Subcutaneous abdominal adipose tissue (tissue), 5 donors: ENCODE results near the gene MORN1.

Experiments
- H3K27ac ChIP-seq: one replicate; pipeline ENCODE4 v1.7.0; 2013; ENCODE audit warnings: low read depth, mild to moderate bottlenecking, inconsistent platforms, low read length, moderate library complexity
- H3K27me3 ChIP-seq, 5 donors: one replicate each; pipeline ENCODE4 v1.7.0; 2013; ENCODE audit warnings: low read length in 5 of 5, inconsistent platforms in 1 of 5; ENCODE audit not compliant: control insufficient read depth in 5 of 5, insufficient read depth in 4 of 5
- H3K36me3 ChIP-seq, 5 donors: one replicate each; pipeline ENCODE4 v1.7.0; 2013; ENCODE audit warnings: low read length in 5 of 5; ENCODE audit not compliant: control insufficient read depth in 5 of 5, insufficient read depth in 5 of 5
- H3K4me1 ChIP-seq, 5 donors: one replicate each; pipeline ENCODE4 v1.7.0; 2013; ENCODE audit warnings: low read length in 5 of 5, mild to moderate bottlenecking in 3 of 5, moderate library complexity in 1 of 5; ENCODE audit not compliant: control insufficient read depth in 5 of 5, insufficient read depth in 5 of 5
- H3K4me3 ChIP-seq, 5 donors: one replicate each; pipeline ENCODE4 v1.7.0; 2013; ENCODE audit warnings: low read length in 5 of 5, low read depth in 1 of 5
- H3K9ac ChIP-seq, 5 donors: one replicate each; pipeline ENCODE4 v1.7.0; 2013; ENCODE audit warnings: low read length in 5 of 5, mild to moderate bottlenecking in 4 of 5, moderate library complexity in 3 of 5
- H3K9me3 ChIP-seq, 5 donors: one replicate each; pipeline ENCODE4 v1.7.0; 2013; ENCODE audit warnings: low read length in 5 of 5; ENCODE audit not compliant: control insufficient read depth in 5 of 5
- donor health status: healthy.
- donor health status: healthy.
- donor health status: healthy.
- donor health status: healthy.
- donor health status: healthy.

MORN1 gene

DNA sequence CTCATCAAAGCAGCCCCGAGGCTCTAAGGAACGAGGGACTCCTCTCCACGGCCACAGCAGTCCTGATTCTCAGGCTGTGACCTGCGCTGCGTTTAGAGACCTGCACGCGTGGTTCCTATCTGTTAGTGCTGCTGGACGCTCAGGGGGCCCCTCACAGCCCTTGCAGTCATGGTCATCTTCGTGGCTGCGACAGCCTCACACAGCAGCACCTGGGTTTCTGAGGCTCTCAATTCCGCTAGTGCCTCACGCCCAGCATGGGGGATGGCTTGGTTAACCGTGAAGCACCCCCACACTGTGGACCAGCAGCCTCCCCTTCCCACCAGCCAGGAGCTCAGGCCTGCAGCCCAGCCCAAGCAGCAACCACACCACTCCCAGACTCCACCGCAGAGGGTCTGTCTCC lies 7.8 kb downstream of the MORN1 start:
- no peak overlapping the region for H3K27ac ChIP-seq
- H3K9me3 ChIP-seq, result no peaks in the 10 kb centered on the region
- H3K9ac ChIP-seq, result no peak overlapping the region

DNA sequence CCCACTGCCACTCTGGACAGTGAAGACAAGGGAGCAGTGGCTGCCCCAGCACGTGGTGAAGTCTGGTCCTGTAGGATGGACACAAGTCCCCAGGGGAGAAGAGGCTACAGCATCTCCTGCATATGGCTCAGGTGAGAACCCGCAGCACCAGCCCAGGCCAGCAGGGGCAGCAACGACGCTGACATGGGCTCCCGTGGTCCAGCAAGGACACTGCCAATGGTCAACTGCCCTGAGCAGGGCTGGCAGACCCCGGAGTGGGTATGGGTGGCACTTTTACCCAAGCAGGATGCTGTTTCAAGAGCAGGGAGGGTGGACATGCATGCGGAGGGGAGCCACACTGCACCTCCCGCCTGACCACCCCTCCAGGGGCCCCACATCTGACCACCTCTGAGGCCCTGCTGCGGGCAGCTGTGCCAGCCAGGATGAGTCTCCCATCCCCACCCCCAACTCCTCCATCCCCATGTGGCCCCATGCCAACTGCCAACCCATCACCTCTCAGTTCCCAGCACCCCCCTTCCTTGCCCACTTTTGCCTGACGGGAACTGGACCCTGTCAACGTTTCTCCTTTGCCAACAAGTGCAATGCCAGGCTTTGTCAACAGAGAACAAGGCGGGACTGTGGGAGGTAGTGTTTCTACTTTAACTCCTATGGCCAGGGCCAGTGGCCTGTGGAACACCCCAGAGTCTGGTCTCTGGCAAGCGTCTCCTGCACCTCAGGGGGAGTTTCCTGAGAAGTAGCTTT lies 8.6 kb downstream of the MORN1 start:
- peaks cover 0 to 18% (median 14%) of the 10 kb centered on the region in 5 donors for H3K4me1 ChIP-seq
- H3K27ac ChIP-seq, result no peak overlapping the region

More for the DNA sequence above, 7.8 kb downstream of the MORN1 start:
- no peak overlapping the region for H3K4me3 ChIP-seq
- H3K4me1 ChIP-seq, result peaks cover 0 to 18% (median 14%) of the 10 kb centered on the region in 5 donors
- H3K27me3 ChIP-seq, result no peaks in the 10 kb centered on the region
- H3K36me3 ChIP-seq, result peaks cover 0 to 7% (median 3%) of the 10 kb centered on the region in 5 donors

DNA sequence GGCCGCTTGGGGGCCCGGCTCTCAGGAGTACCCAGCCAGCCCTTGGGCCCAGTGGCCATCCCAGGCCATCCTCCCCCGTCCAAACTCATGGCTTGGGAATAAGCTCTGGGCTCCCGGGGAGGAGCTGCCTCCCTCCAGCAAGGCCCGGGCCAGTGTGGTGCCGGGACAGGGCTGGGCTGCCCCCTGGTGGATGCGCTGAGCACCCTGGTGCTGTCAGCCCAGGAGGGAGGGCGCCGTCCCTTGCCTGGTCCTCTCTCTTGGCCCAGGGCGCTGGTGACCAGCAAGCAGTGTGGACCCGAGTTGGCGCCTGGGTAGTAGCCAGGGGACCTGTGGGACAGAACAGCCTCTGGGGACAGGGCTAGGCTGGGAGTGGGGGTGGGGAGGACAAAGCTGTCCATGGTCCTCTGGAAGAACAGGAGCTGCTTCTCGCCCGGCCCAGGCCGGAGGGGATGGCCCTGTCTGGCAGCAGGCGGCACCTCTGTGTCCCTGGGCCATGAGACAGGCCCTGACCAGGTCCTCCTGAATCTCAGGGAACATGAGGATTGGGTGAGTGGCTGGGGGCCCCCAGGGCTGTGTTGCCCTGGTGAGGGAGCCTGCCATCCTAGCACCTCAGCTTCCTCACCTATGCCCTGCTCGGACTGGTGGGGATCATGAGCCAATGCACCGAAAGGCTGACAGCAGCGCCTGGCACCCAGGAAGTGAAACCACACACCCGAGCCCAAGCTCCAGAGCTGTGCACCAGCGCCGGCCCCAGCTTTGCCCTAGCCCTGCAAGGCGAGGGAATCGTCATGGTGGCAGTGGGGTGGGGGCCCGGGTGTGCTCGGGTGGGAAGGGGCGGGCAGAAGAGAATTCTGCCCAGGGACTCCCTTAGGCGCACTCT lies 9.4 kb downstream of the MORN1 start:
- H3K27ac ChIP-seq, result no peak overlapping the region

More for the DNA sequence above, 8.6 kb downstream of the MORN1 start:
- peaks cover 0 to 7% (median 3%) of the 10 kb centered on the region in 5 donors for H3K36me3 ChIP-seq
- no peaks in the 10 kb centered on the region for H3K9me3 ChIP-seq
- H3K27me3 ChIP-seq, result no peaks in the 10 kb centered on the region
- no peak overlapping the region for H3K4me3 ChIP-seq
- H3K9ac ChIP-seq, result no peak overlapping the region

DNA sequence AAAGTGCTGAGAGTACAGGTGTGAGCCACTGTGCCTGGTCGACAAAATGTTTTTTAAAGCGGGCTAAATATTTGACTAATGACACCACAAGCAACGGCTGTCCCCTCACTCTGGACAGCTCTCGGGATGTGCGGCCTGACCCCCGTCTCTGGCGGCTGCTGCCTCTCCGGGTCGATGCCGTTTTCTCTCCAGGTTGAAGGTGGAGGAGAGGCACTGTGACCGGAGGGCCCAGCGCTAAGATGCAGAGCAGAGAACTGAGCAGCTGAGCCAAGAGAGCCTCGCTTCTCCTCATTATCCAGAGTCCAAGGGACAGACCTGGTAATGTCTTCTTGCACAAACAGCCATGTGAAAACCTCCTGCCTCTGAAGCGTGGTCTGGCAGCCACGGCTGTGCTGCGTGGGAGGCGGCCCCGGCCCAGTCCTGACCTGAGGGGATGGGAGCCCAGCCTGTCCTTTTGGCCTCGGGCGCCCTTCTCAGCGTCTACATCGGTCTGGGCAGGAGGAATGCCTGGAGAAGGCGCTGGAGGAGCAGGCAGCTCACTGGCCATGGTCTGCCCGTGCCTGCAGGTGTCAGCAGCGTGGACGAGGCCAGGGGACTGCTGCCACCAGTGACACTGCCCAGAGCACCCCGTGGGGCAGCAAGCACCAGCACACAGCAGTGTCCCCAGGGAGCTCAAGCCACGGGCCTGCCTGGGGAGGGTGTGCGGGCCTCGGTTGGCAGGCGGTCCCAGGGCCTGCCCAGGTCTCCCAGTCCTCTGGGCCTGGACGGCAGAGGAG lies 10.3 kb downstream of the MORN1 start:
- H3K36me3 ChIP-seq, result no peaks in the 10 kb centered on the region
- peaks cover 0 to 18% (median 14%) of the 10 kb centered on the region in 5 donors for H3K4me1 ChIP-seq
- no peak overlapping the region for H3K27ac ChIP-seq
- H3K9ac ChIP-seq, result peak overlapping the region in 1 of 5 donors; percentile 25
- H3K9me3 ChIP-seq, result no peaks in the 10 kb centered on the region
- no peaks in the 10 kb centered on the region for H3K27me3 ChIP-seq
- no peak overlapping the region for H3K4me3 ChIP-seq

More for the DNA sequence above, 9.4 kb downstream of the MORN1 start:
- H3K36me3 ChIP-seq, result peaks cover 0 to under 1% (median 0%) of the 10 kb centered on the region in 5 donors
- H3K4me1 ChIP-seq, result peaks cover 0 to 18% (median 14%) of the 10 kb centered on the region in 5 donors
- H3K27me3 ChIP-seq, result no peaks in the 10 kb centered on the region
- H3K9me3 ChIP-seq, result no peaks in the 10 kb centered on the region
- no peak overlapping the region for H3K4me3 ChIP-seq
- no peak overlapping the region for H3K9ac ChIP-seq

DNA sequence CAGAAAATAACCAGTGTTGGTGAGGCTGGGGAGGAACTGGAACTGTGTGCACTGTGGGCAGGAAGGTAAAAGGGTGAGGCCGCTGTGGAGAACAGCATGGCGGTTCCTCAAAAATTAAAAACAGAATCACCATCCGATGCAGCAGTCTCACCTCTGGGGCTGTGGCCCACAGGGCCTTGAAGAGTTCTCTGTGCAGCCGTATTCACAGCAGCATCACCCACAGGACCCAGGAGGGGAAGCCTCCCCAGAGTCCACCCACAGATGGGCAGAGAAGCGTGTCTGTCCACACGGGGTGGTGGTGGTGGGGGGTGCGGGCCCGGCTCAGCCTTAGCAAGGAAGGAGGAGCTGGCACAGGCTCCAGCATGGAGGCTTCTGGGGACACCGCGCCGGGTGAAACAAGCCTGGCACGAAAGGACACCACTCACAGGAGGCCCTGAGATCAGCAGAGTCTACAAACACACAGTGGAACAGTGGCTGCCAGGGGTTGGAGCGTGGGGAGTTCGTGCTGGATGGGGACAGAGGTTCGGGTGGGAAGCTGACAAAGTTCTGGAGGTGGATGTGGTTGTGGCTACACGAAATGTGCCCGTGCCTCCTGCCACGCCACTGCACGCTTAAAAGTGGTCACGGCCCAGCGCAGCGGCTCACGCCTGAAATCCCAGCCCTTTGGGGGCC lies 11.5 kb downstream of the MORN1 start:
- Histone ChIP-seq H3K9ac (no peak overlapping the region), H3K4me3 (no peak overlapping the region), H3K27me3 (no peaks in the 10 kb centered on the region), H3K9me3 (no peaks in the 10 kb centered on the region), H3K27ac (no peak overlapping the region), H3K4me1 (peaks cover 0 to 18% (median 14%) of the 10 kb centered on the region in 5 donors), H3K36me3 (no peaks in the 10 kb centered on the region)

DNA sequence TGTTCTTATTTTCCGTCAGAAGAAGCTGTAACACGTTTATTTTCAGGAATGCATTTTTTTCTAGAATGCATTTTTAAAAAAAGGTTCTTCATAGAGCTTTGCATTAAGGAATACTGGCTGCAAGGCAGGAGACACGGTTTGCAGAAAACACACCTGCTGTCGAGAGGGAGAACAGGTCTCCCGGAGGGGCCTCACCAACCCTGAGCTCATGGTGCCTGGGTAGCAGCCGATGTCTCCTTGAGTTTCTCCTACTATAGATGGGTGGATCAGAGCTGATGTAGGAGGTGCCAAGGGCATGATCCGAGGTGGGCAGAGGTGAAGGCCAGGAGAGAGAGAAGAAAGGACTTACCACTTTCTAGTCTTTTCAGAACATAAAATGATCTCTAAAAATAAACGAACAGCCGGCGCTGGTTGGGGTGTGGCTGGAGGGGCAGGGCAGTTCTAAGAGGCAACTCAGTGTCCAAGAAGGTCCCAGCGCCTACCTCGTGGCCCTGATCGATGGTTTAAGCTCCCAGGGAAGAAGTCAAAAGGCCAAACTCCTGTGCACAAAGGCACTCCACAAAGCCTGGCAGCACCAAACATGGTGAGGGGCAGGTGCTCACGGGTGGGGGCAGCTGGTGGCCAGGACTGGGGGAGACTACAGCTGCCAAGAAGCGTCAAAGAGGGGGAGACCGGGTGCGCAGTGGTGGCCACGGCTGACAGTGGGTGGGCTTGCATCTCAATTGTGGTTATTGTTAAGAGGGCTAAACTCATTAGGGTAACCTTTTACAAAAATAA lies 12.2 kb downstream of the MORN1 start:
- Histone ChIP-seq H3K27ac (no peak overlapping the region), H3K27me3 (no peaks in the 10 kb centered on the region), H3K4me1 (peaks cover 0 to 18% (median 14%) of the 10 kb centered on the region in 5 donors), H3K4me3 (no peak overlapping the region), H3K9me3 (no peaks in the 10 kb centered on the region), H3K9ac (no peak overlapping the region), H3K36me3 (no peaks in the 10 kb centered on the region)

DNA sequence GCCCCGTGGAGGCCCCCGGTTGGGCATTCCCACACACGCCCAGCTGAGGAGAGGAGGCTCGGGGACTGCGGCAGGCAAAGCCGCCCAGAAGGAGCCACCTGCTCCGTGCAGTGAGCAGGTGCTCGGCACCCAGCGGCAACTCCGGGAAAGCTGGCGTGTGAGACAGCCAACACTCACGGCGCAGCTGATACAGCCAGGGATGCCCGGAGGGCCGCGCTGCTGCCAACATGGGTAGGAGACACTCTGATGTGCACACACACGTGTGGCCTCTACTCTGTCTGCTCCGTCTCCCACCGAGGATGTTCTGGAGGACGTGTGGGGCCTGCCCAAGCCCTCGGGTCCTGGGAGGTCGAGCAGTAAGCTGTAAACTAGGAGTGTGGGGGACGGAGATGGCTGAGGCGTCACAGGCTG lies 12.9 kb downstream of the MORN1 start:
- H3K4me1 ChIP-seq, result peaks cover 0 to 18% (median 14%) of the 10 kb centered on the region in 5 donors
- H3K36me3 ChIP-seq, result no peaks in the 10 kb centered on the region
- H3K9ac ChIP-seq, result no peak overlapping the region
- no peaks in the 10 kb centered on the region for H3K27me3 ChIP-seq
- no peak overlapping the region for H3K4me3 ChIP-seq
- no peaks in the 10 kb centered on the region for H3K9me3 ChIP-seq
- no peak overlapping the region for H3K27ac ChIP-seq

DNA sequence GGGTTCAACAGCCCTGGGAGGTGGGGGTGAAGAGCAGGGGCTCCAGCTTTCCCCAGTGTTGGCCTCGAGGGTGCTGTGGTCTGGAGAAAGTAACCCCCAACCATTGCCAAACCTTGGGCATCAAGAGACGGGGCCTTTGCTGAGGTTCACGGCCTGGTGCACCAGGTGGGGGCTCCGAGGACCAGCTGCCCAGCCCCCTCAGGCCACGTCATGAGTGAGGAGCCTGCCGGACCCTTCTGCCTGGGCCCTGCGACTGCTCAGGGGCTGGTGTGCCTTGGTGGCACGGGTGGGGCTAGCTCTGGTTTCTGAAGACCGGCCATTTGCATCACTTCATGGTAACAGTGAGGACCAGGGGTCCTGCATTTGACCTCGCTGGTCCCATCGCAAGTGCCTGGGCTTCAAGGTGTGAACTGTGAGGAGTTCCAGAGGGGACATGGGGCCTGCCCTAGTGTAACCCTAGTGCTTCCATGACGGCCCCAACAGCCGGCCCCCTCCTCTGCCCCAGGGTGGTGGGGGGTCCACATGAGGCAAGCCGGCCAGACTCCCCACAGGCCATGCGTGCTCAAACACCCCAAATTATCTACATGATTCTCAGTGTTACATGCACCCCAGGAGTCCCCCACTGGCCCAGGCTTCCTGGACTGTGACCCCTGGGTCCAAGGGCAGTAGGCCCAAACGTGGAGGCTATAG lies 13.5 kb downstream of the MORN1 start:
- no peaks in the 10 kb centered on the region for H3K36me3 ChIP-seq
- peaks cover 0 to 18% (median 14%) of the 10 kb centered on the region in 5 donors for H3K4me1 ChIP-seq

More for the DNA sequence above, 13.5 kb downstream of the MORN1 start:
- H3K27me3 ChIP-seq, result no peaks in the 10 kb centered on the region
- no peak overlapping the region for H3K27ac ChIP-seq
- H3K4me3 ChIP-seq, result no peak overlapping the region
- H3K9me3 ChIP-seq, result no peaks in the 10 kb centered on the region
- H3K9ac ChIP-seq, result no peak overlapping the region
